ENCODE results near the gene MSRB3. TPM values are rescaled to one million over a fixed set of nuclear protein-coding genes. Genes with fewer than 3 reads are reported as not detected.
A peak's percentile ranks its signal among the peaks of the same experiment; 100 is the strongest.

Gene MSRB3
- total RNA-seq, 1 donor from 2014 or later: 3.7 TPM

- H3K79me2 ChIP-seq (ENCODE audit: low read depth): no peaks in the 10 kb centered on the region
- no peaks in the 10 kb centered on the region for H3K36me3 ChIP-seq
- TF ChIP-seq EZH2 (IDR thresholded peaks at IDR 0.05) (no peak), CTCF (IDR thresholded peaks at IDR 0.05) (no peak), EZH2phosphoT487 (IDR thresholded peaks at IDR 0.05) (no peak)
- Mint-ChIP-seq H3K36me3 (no peaks in the 10 kb centered on the region), H3K27ac (peak overlapping the region; percentile 97), H3K27me3 (ENCODE audit: insufficient read depth, low read depth) (peaks cover 8% of the 10 kb centered on the region), H3K4me3 (peak overlapping the region; percentile 87), H3K9me3 (no peaks in the 10 kb centered on the region), H3K4me1 (peaks cover 19% of the 10 kb centered on the region)
- peak overlapping the region; percentile 80 for H2AFZ ChIP-seq (replicated peaks)
- DNase-seq (ENCODE audit: low spot score): peak; percentile 39
- no peaks in the 10 kb centered on the region for H3K9me3 ChIP-seq (ENCODE audit: low read depth)
- H3K4me1 ChIP-seq: no peaks in the 10 kb centered on the region
- H4K20me1 ChIP-seq (ENCODE audit: low read depth): no peaks in the 10 kb centered on the region
- peaks cover 19% of the 10 kb centered on the region for H3F3A ChIP-seq (ENCODE audit: low read depth)
- H3K4me3 ChIP-seq: peak overlapping the region; percentile 61
- peaks cover 29% of the 10 kb centered on the region for H3K27me3 ChIP-seq
- H3K27ac ChIP-seq: no peak overlapping the region
- peak overlapping the region; percentile 85 for H3K4me2 ChIP-seq
- H3K9ac ChIP-seq: no peak overlapping the region
These were observed 398 bp upstream of the MSRB3 start for GRCh38 chr12:65277994-65278575.

DNA sequence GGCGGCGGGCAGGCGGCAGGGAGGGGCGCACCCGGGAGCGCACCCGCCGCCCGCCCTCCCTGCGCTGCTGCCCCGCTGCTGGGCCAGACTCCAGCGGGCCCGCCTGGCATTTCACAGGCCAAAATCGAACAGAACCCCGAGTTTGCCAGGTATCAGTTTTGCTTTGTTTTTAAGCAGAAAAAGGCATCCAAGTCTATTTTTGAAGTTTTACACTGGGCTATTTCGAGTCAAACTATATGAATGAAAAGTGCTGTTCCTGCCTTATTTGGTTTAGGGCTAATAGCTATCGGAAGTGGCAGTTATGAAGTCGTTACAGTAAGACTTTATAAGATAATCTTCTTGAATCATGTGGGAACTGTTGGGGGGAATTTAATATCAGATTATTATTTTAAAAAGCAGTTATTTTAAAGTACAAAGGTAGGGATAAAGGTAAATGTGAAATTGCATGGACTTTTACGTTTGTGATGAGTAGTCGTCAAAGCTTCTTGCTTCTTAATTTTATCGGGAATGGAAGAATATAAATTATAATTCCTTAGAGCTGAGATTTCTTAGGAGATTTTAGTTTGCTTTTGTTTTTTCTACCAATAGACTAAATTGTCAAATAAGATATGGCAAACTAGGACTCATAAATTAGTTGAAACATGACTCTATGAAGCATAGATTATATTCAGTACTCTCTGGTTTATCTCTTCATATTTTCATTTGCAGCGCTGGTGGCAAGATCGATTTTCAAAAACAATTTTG lies 1.1 kb downstream of the MSRB3 start:
- peak overlapping the region; percentile 88 for H3K4me3 Mint-ChIP-seq
- H3K27ac ChIP-seq: no peak overlapping the region
- peaks cover 29% of the 10 kb centered on the region for H3K27me3 ChIP-seq
- H3K4me3 ChIP-seq: peak overlapping the region; percentile 61
- no peaks in the 10 kb centered on the region for H3K9me3 ChIP-seq (ENCODE audit: low read depth)
- no peaks in the 10 kb centered on the region for H3K9me3 Mint-ChIP-seq
- H3K9ac ChIP-seq: no peak overlapping the region
- H3K36me3 Mint-ChIP-seq: no peaks in the 10 kb centered on the region
- H3K79me2 ChIP-seq (ENCODE audit: low read depth): no peaks in the 10 kb centered on the region
- no peaks in the 10 kb centered on the region for H3K4me1 ChIP-seq
- H3K36me3 ChIP-seq: no peaks in the 10 kb centered on the region
- peak overlapping the region; percentile 80 for H2AFZ ChIP-seq (replicated peaks)
- H4K20me1 ChIP-seq (ENCODE audit: low read depth): no peaks in the 10 kb centered on the region
- peaks cover 19% of the 10 kb centered on the region for H3K4me1 Mint-ChIP-seq
- TF ChIP-seq EZH2 (IDR thresholded peaks at IDR 0.05): peak; percentile 43
- TF ChIP-seq CTCF (IDR thresholded peaks at IDR 0.05): no peak
- peak overlapping the region; percentile 48 for H3K27ac Mint-ChIP-seq
- peaks cover 8% of the 10 kb centered on the region for H3K27me3 Mint-ChIP-seq (ENCODE audit: insufficient read depth, low read depth)
- H3K4me2 ChIP-seq: peak overlapping the region; percentile 85
- no peak for DNase-seq (ENCODE audit: low spot score)
- peaks cover 19% of the 10 kb centered on the region for H3F3A ChIP-seq (ENCODE audit: low read depth)

GRCh38 chr12:65280306-65280705 lies 1.8 kb downstream of the MSRB3 start:
- Histone ChIP-seq H3K4me2 (no peak overlapping the region), H3K79me2 (ENCODE audit: low read depth) (no peaks in the 10 kb centered on the region)
- H3K27me3 Mint-ChIP-seq (ENCODE audit: insufficient read depth, low read depth): peaks cover 8% of the 10 kb centered on the region

More at GRCh38 chr12:65280306-65280705, 1.8 kb downstream of the MSRB3 start:
- Mint-ChIP-seq H3K27ac (no peak overlapping the region), H3K4me3 (no peak overlapping the region), H3K4me1 (peaks cover 19% of the 10 kb centered on the region), H3K9me3 (no peaks in the 10 kb centered on the region), H3K36me3 (no peaks in the 10 kb centered on the region)
- Histone ChIP-seq H3K4me1 (no peaks in the 10 kb centered on the region), H3K36me3 (no peaks in the 10 kb centered on the region), H3K4me3 (no peak overlapping the region), H3F3A (ENCODE audit: low read depth) (peaks cover 19% of the 10 kb centered on the region), H4K20me1 (ENCODE audit: low read depth) (no peaks in the 10 kb centered on the region), H3K27ac (no peak overlapping the region), H3K9ac (no peak overlapping the region), H3K27me3 (peaks cover 29% of the 10 kb centered on the region), H2AFZ (replicated peaks) (no peak overlapping the region), H3K9me3 (ENCODE audit: low read depth) (no peaks in the 10 kb centered on the region)
- TF ChIP-seq EZH2 (IDR thresholded peaks at IDR 0.05) (no peak), CTCF (IDR thresholded peaks at IDR 0.05) (no peak), EZH2phosphoT487 (IDR thresholded peaks at IDR 0.05) (no peak)
- no peak for DNase-seq (ENCODE audit: low spot score)
